Colonic mucosa (tissue), 4 donors: ENCODE data around the gene PDK2. TPM values are rescaled to one million over a fixed set of nuclear protein-coding genes. Genes with fewer than 3 reads are reported as not detected.

Experiments used
- DNase-seq: peaks from one replicate; pipeline ENCODE4 v3.0.0-alpha.2; 2020
- H3K27ac ChIP-seq: fragments of 200-600 bp; one replicate; pipeline ENCODE4 v1.8.0; 2021
- H3K27me3 ChIP-seq: fragments of 200-600 bp; one replicate; pipeline ENCODE4 v1.8.0; 2021
- H3K36me3 ChIP-seq: fragments of 200-600 bp; one replicate; pipeline ENCODE4 v1.8.0; 2021
- H3K4me1 ChIP-seq: fragments of 200-600 bp; one replicate; pipeline ENCODE4 v1.8.0; 2021; ENCODE audit warnings: mild to moderate bottlenecking
- H3K4me3 ChIP-seq: fragments of 200-600 bp; one replicate; pipeline ENCODE4 v1.8.0; 2021
- H3K9ac ChIP-seq, 2 donors: one replicate each; pipeline ENCODE4 v1.7.0; 2013; ENCODE audit warnings: control low read depth in 2 of 2, low read depth in 2 of 2, low read length in 2 of 2
- H3K9me3 ChIP-seq: fragments of 200-600 bp; one replicate; pipeline ENCODE4 v1.8.0; 2021
- CTCF ChIP-seq: fragments of 200-600 bp; IDR thresholded peaks from one replicate; pipeline ENCODE4 v1.8.0; 2022; ENCODE audit warnings: antibody characterized with exemption, mild to moderate bottlenecking
- intact Hi-C: fragments of 100-400 bp; cut with DNase I; formaldehyde crosslinking; loops from one replicate; pipeline ENCODE4 v1.14.1; 2022
- total RNA-seq, 2 donors: library from RNA; stranded (reverse); fragmentation: NEBNext Ultra II Directional in 1 of 2; extraction: Animal tissue kit (Norgen Biotek cat#: 25700) in 1 of 2; gene quantifications; one replicate each; pipeline ENCODE4 v1.2.1, GENCODE V29; 2021
- donor health status: healthy.
- donor health status: DM: no; HTN: no; CAD: no.
- donor health status: DM: no; HTN: no; CAD: no.

The PDK2 gene
- total RNA-seq, 2 donors from 2014 or later, result 48.8 to 56.4 TPM

GRCh38 chr17:50105811-50106210, 10.7 kb downstream of the PDK2 start:
- intact Hi-C loops, result no loop called here
- no peak for TF ChIP-seq CTCF
- DNase-seq, result no peak
- Histone ChIP-seq H3K36me3 (no peaks in the 10 kb centered on the region), H3K9me3 (no peaks in the 10 kb centered on the region), H3K4me3 (no peak overlapping the region), H3K9ac (no peak overlapping the region), H3K27ac (no peak overlapping the region), H3K4me1 (peaks cover 8% of the 10 kb centered on the region), H3K27me3 (no peaks in the 10 kb centered on the region)

- Histone ChIP-seq H3K9me3 (no peaks in the 10 kb centered on the region), H3K9ac (no peak overlapping the region), H3K36me3 (no peaks in the 10 kb centered on the region), H3K27me3 (no peaks in the 10 kb centered on the region), H3K4me3 (no peak overlapping the region), H3K27ac (no peak overlapping the region), H3K4me1 (peaks cover 4% of the 10 kb centered on the region)
- DNase-seq, result no peak
- intact Hi-C loops, result no loop called here
- no peak for TF ChIP-seq CTCF
Observed at GRCh38 chr17:50106393-50107131, 11.4 kb downstream of the PDK2 start.

GRCh38 chr17:50107790-50108414, 12.8 kb downstream of the PDK2 start:
- no peak for DNase-seq
- intact Hi-C loops, result no loop called here
- no peak overlapping the region for H3K4me3 ChIP-seq
- TF ChIP-seq CTCF, result no peak
- peaks cover 7% of the 10 kb centered on the region for H3K4me1 ChIP-seq
- H3K9me3 ChIP-seq, result no peaks in the 10 kb centered on the region
- H3K27me3 ChIP-seq, result no peaks in the 10 kb centered on the region
- H3K36me3 ChIP-seq, result no peaks in the 10 kb centered on the region
- no peak overlapping the region for H3K27ac ChIP-seq
- no peak overlapping the region for H3K9ac ChIP-seq

- H3K4me3 ChIP-seq, result no peak overlapping the region
- intact Hi-C loops, result no loop called here
- H3K9me3 ChIP-seq, result no peaks in the 10 kb centered on the region
- no peak overlapping the region for H3K9ac ChIP-seq
- no peaks in the 10 kb centered on the region for H3K36me3 ChIP-seq
- no peaks in the 10 kb centered on the region for H3K27me3 ChIP-seq
- no peak for DNase-seq
- TF ChIP-seq CTCF, result no peak
- H3K27ac ChIP-seq, result no peak overlapping the region
- H3K4me1 ChIP-seq, result peaks cover 7% of the 10 kb centered on the region
Observed at GRCh38 chr17:50108556-50108955, 13.4 kb downstream of the PDK2 start.

- Histone ChIP-seq H3K4me3 (no peak overlapping the region), H3K9me3 (no peaks in the 10 kb centered on the region), H3K27me3 (no peaks in the 10 kb centered on the region), H3K9ac (no peak overlapping the region), H3K36me3 (no peaks in the 10 kb centered on the region), H3K27ac (no peak overlapping the region), H3K4me1 (peaks cover 7% of the 10 kb centered on the region)
- DNase-seq, result no peak
- TF ChIP-seq CTCF, result no peak
- intact Hi-C loops, result no loop called here
Observed at GRCh38 chr17:50109207-50109606, 14.1 kb downstream of the PDK2 start.
